HG02588 (cell line): ENCODE measurements around the gene CADM2.
"Not testable (repeated sequence)": the region's sequence is repeated elsewhere in the genome, so short reads cannot be mapped to it uniquely, and the experiment has no call there.

Experiments used
- ATAC-seq: cut with Tn5 transposase; IDR thresholded peaks from one replicate; pipeline ENCODE4 v1.9.1; 2021; ENCODE audit warnings: mild to moderate bottlenecking, moderate library complexity; ENCODE audit not compliant: unreplicated experiment

Gene CADM2

GRCh38 chr3:85632921-85633320, 674.1 kb downstream of the CADM2 start:
- no peak for ATAC-seq

GRCh38 chr3:85652360-85652759, 693.6 kb downstream of the CADM2 start:
- no peak for ATAC-seq

- no peak for ATAC-seq
Measured at GRCh38 chr3:85660451-85660850, 701.7 kb downstream of the CADM2 start.

- no peak for ATAC-seq
Measured at GRCh38 chr3:85662462-85662861, 703.7 kb downstream of the CADM2 start.

GRCh38 chr3:85667744-85668143, 709.0 kb downstream of the CADM2 start:
- ATAC-seq = no peak

- ATAC-seq = no peak
Measured at GRCh38 chr3:85670634-85671205, 711.9 kb downstream of the CADM2 start.

GRCh38 chr3:85672761-85673160, 714.0 kb downstream of the CADM2 start:
- no peak for ATAC-seq

GRCh38 chr3:85678713-85679112, 719.9 kb downstream of the CADM2 start:
- no peak for ATAC-seq

GRCh38 chr3:85681906-85682305, 723.1 kb downstream of the CADM2 start:
- no peak for ATAC-seq

- ATAC-seq = no peak
Measured at GRCh38 chr3:85691196-85691595, 732.4 kb downstream of the CADM2 start.

- ATAC-seq = no peak
Measured at GRCh38 chr3:85697156-85697555, 738.4 kb downstream of the CADM2 start.

- no peak for ATAC-seq
Measured at GRCh38 chr3:85706130-85706529, 747.3 kb downstream of the CADM2 start.

- not testable (repeated sequence) for ATAC-seq
Measured at GRCh38 chr3:85708325-85708724, 749.5 kb downstream of the CADM2 start.

- ATAC-seq = no peak
Measured at GRCh38 chr3:85709346-85709892, 750.6 kb downstream of the CADM2 start.

GRCh38 chr3:85710490-85710889, 751.7 kb downstream of the CADM2 start:
- ATAC-seq = no peak

GRCh38 chr3:85721409-85722145, 762.8 kb downstream of the CADM2 start:
- no peak for ATAC-seq

GRCh38 chr3:85725809-85726208, 767.0 kb downstream of the CADM2 start:
- ATAC-seq = no peak

- ATAC-seq = no peak
Measured at GRCh38 chr3:85726241-85726640, 767.5 kb downstream of the CADM2 start.

- no peak for ATAC-seq
Measured at GRCh38 chr3:85737846-85738245, 779.1 kb downstream of the CADM2 start.

- ATAC-seq = no peak
Measured at GRCh38 chr3:85740561-85740960, 781.8 kb downstream of the CADM2 start.

- no peak for ATAC-seq
Measured at GRCh38 chr3:85758442-85758841, 799.7 kb downstream of the CADM2 start.

GRCh38 chr3:85760342-85760741, 801.6 kb downstream of the CADM2 start:
- ATAC-seq = no peak
